NCI-H2196 (cell line): ENCODE measurements around the gene CDH4.

ENCODE experiments used
- DNase-seq: peaks from one replicate; lab custom pipeline; 2025; ENCODE audit not compliant: unreplicated experiment; lab: John Stamatoyannopoulos, UW

Gene CDH4

GRCh38 chr20:61697666-61698597, 445.9 kb downstream of the CDH4 start:
- DNase-seq = no peak

DNA sequence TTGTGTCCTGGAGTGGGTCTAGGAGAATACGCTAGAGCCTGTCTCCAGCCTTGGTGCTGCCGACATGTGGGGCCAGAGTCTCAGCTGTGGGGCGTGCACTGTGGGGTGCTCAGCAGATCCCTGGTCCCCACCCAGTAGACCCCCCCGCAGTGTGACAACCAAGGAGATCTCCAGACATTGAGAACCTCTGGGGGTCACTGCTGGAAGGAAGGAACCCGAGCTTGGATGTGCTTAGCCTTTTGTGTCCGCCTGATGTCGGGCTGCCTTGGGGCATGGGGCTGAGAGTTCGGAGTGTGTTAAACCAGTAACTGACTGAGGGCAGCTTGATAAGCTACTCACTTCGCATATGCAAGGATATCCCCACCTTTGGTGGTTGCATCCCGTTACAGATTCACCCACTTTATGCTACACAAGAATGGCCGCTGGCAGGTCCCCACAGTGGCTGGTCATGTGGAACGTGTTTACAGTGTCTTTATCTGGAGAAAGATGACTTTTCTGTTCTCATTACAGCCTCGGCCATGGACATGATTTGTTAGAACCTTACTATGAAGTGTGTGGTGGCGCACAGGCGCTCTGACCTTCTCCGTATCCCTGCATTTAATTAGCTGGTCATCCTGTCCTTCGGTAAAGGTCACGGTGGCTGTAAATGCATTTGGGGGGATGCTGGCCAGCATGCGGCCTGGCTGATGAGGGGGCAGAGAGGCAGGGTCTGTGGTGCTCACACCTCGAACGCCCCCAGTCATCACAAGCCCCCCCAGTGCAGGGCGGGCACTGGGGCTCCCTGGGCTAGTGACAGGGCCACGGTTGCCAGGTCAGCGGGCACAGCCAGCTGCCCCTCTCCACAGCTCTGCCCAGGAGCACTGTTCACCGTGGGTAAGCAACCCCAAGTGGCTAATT, 446.8 kb downstream of the CDH4 start:
- no peak for DNase-seq

DNA sequence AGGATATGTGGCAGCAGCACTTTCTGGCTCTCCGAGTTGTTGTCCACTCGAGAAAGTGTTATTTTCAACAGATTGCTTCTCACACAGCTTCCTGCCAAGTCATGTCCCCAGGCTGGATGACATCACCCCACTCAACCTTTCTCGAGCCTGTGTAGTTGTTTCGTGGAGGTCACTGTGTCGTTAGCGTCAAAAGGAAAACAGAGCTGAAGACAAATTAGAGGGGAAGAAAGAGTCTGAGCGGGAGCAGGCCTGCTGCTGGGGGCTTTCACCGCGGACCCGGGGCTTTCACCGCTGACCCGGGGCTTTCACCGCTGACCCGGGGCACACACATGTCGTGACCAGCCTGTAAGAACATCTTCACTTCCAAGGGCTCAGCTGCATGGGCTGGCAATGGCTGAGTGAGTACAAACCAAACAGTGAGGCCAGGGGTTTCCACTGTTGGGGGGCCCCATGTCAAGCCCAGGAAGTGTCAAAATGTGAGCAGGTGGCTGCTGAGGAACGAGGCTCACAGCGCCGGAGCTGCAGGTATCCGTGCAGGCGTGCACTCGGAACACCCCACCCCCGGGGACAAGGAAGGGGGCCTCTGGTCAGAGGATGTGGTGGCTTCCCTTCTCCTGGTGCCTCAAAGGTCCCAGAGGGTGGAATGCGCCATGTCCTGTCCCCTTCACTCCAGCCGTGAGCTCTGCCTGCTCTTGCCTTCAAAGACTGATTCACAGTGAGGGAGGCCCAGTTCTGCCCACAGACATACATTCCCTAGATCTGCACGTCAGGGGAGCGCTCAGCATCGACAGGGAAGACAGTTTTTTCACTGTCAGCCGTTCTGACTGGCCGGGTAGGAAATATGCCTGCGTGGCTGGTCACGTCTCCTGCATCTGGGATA, 447.7 kb downstream of the CDH4 start:
- DNase-seq = peak; percentile 12

- DNase-seq = no peak
These were observed 448.6 kb downstream of the CDH4 start for GRCh38 chr20:61700595-61701140.

- no peak for DNase-seq
These were observed 449.3 kb downstream of the CDH4 start for GRCh38 chr20:61701401-61701800.

DNA sequence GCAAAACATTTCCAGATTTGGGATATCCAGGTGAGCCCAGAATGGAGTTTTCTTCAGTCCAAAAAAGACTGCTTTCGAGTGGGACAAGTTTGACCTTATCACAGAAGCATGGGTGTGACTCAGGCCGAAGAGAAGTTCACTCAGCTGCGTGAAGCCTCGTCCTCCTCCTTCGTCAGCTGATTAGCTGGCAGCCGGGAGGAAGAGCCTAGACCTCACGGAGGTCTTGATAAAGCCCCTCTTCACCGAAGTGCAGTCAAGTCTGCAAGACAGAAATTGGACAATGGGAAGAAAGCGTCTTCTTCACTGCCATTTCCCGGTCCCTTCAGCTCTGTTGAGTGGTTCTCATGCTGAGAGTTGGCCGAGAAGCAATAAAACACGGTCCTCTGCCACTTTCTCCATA, 449.7 kb downstream of the CDH4 start:
- no peak for DNase-seq

- no peak for DNase-seq
These were observed 450.2 kb downstream of the CDH4 start for GRCh38 chr20:61702246-61702645.

- no peak for DNase-seq
These were observed 452.6 kb downstream of the CDH4 start for GRCh38 chr20:61704661-61705060.

GRCh38 chr20:61705386-61706258, 453.6 kb downstream of the CDH4 start:
- no peak for DNase-seq

GRCh38 chr20:61706259-61706961, 454.3 kb downstream of the CDH4 start:
- DNase-seq = no peak

- no peak for DNase-seq
These were observed 456.8 kb downstream of the CDH4 start for GRCh38 chr20:61708891-61709290.

DNA sequence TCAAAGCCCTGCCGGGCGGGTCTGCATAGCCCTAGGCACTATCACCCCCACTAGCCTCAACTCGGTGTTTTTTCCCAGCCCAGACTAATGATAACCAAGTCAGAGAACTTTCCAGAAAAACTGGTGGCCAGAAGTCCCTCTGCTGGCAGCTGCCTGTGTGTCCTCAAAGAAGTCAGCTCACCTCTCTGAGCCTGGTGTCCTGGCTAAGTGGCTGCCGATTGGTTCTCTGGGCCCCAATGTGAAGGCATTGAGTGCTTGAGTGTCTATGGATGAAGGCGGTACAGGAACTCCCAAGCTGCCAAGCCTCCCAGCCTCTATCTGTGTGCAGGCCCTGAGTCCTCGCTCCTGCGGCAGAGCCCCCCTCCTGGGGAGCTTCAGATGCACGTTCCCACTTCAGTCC, 458.0 kb downstream of the CDH4 start:
- no peak for DNase-seq

DNA sequence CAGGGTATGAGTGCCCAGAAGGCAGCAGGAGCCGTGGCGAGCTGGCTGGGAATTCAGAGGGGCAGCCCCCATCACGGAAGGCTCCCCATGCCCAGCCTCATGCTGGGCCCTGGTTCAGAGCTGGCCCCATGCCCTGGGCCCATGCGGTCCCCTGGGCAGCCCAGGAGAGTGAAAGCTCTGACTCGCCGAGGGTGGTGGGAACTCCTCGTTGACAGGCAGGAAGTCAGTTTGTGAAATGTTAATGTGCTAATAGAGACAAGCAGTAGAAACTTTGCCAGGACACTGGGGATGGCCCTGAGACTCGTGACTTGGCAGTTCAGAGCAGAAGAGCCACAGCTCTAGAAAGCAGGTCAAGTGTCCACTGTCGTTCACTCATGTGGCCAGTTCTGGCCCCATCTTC, 460.6 kb downstream of the CDH4 start:
- no peak for DNase-seq

DNA sequence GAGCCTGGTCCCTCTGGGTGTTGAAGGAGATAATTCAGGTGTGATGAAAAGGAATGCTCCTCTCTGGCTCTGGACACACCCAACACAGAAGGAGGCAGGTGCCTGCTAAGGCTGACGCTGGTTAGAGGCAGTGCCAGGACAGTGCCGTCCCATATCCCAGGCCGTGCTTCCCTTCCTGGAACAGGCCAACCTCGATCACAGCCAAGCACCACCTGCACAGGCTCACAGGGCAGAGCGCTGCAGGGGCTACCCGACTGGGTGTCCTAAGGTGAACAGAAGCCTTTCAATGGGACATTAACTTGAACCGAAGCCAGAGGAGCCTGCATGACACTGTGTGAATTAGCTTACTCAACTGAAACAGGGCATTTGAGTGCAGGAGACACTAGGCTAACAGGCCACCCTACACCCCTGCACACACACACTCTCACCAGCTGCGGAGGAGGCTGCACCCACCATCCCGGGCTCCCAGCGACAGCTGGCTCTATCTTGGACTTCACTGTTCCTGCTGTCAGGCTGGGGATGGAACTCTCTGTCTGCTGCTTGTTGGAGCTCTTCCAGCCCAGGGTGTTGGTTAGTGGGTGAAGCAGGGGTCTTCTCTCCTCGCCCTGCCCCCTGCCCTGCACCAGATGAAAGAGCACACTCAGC, 466.4 kb downstream of the CDH4 start:
- no peak for DNase-seq

DNA sequence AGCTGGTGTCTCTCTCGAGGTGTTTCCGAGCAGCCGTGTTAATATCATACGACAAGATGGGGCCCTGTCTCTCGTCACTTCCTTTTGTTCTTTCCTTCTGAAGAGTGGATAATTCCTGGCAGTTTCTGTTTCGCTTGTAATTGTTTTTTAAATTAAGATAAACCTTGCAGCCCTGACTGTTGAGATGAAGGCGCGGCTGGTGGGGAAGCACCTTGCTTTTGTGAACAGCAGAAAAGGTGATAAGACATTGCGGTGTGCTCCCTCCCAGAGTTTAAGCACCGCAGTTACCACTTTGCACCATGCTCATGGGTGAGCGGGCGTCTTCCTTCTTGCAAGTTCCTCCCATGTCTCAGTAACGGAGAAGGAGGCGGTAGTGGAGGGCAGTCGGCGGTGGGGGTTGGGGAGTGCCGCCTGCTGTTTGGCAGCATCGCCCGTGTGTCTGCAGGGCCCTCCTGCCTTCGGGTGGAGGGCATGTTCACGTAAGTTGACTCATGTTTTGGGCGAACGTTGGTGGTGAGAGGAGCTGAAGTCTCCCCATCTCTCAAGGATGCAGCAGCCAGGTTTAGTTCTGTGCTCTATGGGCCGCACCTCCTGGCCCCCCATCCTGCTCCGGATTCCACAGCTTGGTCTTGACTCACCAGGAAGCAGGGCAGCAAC, 467.8 kb downstream of the CDH4 start:
- no peak for DNase-seq

DNA sequence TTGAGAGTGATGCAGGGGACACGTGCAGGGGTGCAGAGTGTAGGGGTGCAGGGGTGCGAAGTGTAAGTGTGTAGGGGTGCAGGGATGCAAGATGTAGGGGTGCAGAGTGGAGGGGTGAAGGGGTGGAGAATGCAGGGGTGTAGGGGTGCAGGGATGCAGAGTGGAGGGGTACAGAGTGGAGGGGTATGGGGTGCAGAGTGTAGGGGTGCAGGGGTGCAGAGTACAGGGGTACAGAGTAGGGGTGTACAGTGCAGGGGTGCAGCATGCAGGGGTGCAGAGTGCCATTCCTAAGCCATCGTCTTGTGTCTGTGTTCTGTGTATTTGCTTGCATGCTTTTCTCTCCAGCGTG, 468.3 kb downstream of the CDH4 start:
- no peak for DNase-seq

DNA sequence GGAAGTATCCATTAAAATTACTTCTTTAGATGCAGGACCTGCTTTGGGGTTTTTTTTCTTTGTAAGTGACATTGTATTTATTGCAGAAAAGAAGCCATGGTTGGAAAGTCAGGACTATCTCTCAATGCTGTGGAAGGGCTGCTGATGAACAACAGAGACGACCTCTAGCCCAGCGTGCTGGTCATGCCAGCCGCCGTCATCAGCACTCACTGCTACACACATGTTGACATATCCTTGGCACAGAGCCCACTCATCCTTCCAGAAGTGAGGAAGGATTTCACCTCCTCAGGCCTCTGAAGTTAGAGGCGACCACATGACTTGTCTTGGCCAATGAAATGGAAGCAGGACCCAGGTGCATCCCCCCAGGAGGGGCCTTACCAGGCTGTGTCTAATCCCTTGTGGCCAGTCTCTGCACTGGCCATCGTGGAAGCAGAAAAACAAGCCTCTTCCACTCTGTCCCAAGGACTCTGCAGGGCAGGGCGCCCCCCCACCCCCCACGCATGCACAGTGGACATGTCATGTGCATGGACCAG, 470.2 kb downstream of the CDH4 start:
- no peak for DNase-seq
